GM12874 (cell line): ENCODE data around the gene FIZ1.

Experiments used
- TF ChIP-seq, protein P1 (sequence below): IDR thresholded peaks from 2 replicates; pipeline ENCODE4 v1.5.1; 2011; ENCODE audit warnings: low read depth, mild to moderate bottlenecking, control low read depth, low read length, moderate library complexity; ENCODE audit not compliant: insufficient read depth

Gene FIZ1

DNA sequence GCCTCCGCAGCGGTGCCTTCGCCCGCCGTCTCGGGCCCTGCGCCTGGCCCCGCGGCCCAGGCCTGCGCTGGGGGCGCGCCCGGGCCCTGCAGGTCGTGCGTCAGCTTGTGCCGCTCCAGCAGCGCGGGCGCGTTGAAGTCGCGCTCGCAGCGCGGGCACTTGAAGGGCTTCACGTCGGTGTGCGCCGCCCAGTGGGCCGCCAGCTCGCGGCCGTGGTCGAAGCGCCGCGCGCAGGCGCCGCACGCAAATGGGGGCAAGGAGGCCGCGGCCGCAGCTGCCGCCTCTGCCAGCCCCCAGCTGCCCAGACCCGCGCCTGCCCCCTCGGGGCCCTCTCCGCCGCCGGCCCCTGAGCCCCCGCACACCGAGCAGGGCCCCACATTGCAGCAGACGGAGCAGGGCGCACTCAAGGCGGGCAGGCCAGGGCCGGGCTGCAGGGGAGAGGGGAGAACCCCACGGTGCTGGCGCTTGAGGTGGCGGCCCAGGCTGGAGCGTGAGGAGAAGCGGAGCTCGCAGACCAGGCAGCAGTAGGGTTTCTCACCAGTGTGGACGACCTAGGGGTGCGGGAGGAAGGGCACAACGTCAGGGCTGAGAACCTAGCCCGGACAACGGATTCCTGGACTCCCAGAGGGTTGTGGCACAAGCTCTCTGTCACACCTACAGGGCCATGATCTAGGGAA lies 6.1 kb downstream of the FIZ1 start:
- TF ChIP-seq, protein P1, sequence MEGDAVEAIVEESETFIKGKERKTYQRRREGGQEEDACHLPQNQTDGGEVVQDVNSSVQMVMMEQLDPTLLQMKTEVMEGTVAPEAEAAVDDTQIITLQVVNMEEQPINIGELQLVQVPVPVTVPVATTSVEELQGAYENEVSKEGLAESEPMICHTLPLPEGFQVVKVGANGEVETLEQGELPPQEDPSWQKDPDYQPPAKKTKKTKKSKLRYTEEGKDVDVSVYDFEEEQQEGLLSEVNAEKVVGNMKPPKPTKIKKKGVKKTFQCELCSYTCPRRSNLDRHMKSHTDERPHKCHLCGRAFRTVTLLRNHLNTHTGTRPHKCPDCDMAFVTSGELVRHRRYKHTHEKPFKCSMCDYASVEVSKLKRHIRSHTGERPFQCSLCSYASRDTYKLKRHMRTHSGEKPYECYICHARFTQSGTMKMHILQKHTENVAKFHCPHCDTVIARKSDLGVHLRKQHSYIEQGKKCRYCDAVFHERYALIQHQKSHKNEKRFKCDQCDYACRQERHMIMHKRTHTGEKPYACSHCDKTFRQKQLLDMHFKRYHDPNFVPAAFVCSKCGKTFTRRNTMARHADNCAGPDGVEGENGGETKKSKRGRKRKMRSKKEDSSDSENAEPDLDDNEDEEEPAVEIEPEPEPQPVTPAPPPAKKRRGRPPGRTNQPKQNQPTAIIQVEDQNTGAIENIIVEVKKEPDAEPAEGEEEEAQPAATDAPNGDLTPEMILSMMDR: no peak

DNA sequence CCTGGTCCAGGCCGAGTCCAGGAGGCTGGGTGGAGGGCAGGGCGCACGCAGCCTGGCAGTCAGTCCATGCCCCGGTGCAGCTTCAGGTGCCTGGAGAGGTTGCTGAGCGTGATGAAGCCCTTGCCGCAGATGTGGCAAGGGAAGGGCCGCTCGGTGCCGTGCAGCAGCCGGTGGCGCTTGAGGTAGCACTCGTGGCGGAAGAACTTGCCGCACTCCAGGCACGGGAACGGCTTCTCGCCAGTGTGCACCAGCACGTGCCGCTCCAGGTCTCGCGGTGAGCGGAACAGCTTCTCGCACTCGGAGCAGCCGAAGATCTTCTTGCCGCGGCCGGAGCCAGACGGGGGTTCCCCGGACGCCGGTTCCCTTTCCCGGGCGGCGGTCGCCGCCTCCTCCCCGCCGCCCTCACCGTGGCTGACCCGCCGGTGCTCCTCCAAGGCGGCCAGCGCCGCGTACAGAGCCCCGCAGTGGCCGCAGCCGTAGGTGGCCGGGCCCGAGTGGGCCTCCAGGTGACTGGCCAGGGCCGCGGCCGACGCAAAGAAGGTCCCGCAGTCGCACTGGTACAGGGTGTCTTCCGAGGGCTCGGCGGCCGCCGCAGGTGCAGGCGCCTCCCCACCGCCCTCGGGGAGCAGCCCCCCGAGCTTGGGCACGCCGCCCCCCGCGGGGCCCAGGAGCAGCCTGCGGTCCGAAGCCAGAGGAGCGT lies 6.8 kb downstream of the FIZ1 start:
- TF ChIP-seq, protein P1: no peak

DNA sequence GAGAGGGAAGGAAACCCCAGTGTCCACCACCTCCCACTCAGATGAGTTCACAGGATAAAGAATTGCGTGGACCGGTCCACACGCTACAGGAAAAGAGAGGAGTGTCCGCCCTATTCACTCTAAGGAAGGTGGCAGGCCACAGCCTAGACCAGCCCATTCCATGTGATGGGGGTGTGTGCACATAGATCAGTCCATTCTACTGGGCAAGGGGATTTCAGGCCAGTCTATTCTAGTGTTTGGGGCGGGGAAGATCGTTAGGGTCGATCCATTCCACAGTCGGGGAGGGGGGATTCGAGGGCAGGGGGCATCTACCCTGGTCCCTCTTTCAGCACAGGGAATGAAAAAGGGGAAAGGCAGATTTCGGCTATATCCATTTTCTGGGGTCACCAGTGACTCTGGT lies 7.8 kb downstream of the FIZ1 start:
- TF ChIP-seq, protein P1: no peak

DNA sequence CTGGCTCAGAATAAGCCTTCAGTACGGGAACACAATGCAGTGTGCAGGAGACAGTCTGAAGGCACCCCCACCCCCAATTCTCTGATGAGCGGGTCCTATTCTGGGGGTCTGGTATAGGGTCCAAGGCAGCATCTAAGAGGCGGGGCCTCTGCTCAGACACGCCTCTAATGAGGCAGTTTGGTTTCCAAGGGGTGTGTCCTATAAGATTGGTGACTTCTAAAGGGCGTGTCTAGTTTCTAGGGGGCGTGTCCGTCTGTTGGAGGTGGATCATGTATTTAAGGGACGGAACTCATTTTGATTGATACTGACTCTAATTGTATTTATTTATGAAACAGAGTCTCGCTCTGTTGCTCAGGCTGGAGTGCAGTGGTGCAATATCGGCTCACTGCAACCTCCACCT lies 8.7 kb downstream of the FIZ1 start:
- TF ChIP-seq, protein P1: no peak

DNA sequence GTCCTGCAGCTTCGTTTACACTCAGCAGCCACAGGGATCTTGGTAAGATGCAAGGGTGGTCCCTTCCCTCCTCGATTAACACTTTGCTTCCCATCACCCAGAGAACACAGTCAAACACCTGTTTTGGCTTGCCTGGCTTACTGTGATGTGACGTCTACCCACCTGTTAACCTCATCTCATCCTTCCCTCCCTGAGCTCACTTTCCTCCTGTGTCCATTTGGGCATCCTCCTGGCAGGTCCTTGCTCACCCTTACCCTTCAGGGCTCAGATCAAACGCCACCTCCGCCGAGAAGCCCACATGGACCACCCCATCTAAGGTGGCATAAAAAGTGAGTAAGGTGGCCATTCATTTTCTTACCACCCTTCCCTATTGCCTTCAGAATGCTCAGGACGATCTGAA lies 9.2 kb downstream of the FIZ1 start:
- TF ChIP-seq, protein P1: no peak

DNA sequence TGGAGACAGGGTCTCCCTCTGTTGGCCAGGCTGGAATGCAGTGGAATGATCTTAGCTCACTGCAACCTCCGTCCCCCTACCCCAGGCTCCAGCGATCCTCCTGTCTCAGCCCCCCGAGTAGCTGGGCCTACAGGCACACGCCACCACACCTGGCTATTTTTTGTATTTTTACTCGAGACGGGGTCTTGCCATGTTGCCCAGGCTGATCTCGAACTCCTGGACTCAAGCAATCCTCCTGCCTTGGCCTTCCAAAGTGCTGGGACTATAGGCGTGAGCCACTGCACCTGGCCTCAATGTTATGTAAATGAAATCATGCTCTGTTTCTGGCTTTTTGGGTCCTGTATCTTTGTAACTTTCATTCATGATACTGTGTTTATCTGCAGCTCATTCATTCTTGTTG lies 10.6 kb downstream of the FIZ1 start:
- TF ChIP-seq, protein P1: no peak

DNA sequence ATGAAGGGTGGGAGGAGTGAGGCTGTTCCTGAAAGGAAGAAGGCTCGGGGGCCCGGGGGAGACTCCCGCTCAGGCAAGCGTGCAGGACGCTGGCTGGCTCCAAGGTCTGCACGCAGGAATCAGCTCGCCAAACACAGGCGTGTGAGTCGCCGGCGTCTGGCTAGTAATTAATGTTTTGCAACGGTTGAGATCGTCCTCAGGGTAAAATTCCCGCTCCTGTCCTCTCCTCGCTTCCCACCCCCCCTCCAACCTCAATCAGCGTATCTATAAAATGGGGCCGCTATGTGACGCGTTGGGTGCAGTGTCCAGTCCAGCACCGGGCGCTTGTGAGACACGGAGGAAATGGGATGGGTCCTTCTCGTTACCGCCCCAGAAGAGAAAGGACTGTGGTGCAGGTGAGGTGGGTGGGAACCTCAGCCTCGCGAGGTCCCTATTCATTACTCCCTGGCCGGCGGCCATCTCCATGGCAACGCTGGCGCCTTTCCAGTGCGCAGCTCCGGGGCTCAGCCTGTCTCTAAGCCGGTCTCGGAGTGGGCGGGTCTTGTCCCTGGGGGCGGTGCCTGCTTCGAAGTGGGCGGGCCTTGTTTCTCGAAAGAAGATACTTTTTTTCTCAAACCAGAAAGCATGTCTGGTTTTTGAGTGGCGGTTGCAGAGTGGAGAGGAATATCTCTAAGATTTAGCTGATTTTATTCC lies 12.2 kb downstream of the FIZ1 start:
- TF ChIP-seq, protein P1: no peak
